Limb (tissue), 2 donors: ENCODE measurements around the gene DNAH8.
A peak's percentile ranks its signal among the peaks of the same experiment; 100 is the strongest.
"Not testable (repeated sequence)": the region's sequence is repeated elsewhere in the genome, so short reads cannot be mapped to it uniquely, and the experiment has no call there.

Experiments
- DNase-seq, 2 donors: peaks; one replicate each; pipeline ENCODE4 v3.0.0-alpha.2; 2016; ENCODE audit errors: extremely low spot score in 2 of 2

DNAH8 gene

GRCh38 chr6:38831865-38832264 lies 116.8 kb downstream of the DNAH8 start:
- no peak for DNase-seq

GRCh38 chr6:38833320-38833719 lies 118.2 kb downstream of the DNAH8 start:
- DNase-seq = no peak

- no peak for DNase-seq
Measured at GRCh38 chr6:38836585-38836984, 121.5 kb downstream of the DNAH8 start.

- no peak for DNase-seq
Measured at GRCh38 chr6:38837101-38837500, 122.0 kb downstream of the DNAH8 start.

GRCh38 chr6:38843798-38844197 lies 128.7 kb downstream of the DNAH8 start:
- no peak for DNase-seq

- DNase-seq = no peak
Measured at GRCh38 chr6:38845931-38846330, 130.8 kb downstream of the DNAH8 start.

GRCh38 chr6:38846361-38846760 lies 131.2 kb downstream of the DNAH8 start:
- no peak for DNase-seq

GRCh38 chr6:38846844-38847243 lies 131.7 kb downstream of the DNAH8 start:
- no peak for DNase-seq

- DNase-seq = no peak
Measured at GRCh38 chr6:38847497-38847896, 132.4 kb downstream of the DNAH8 start.

- DNase-seq = no peak
Measured at GRCh38 chr6:38848760-38849159, 133.6 kb downstream of the DNAH8 start.

GRCh38 chr6:38852215-38852614 lies 137.1 kb downstream of the DNAH8 start:
- DNase-seq = no peak

- no peak for DNase-seq
Measured at GRCh38 chr6:38853236-38853635, 138.1 kb downstream of the DNAH8 start.

- no peak for DNase-seq
Measured at GRCh38 chr6:38856492-38856891, 141.4 kb downstream of the DNAH8 start.

- DNase-seq = no peak
Measured at GRCh38 chr6:38857815-38858214, 142.7 kb downstream of the DNAH8 start.

GRCh38 chr6:38860041-38860440 lies 144.9 kb downstream of the DNAH8 start:
- no peak for DNase-seq

GRCh38 chr6:38861926-38862401 lies 146.9 kb downstream of the DNAH8 start:
- DNase-seq = no peak

GRCh38 chr6:38865521-38866174 lies 150.5 kb downstream of the DNAH8 start:
- no peak for DNase-seq

GRCh38 chr6:38867726-38868125 lies 152.6 kb downstream of the DNAH8 start:
- DNase-seq = no peak

- DNase-seq = peak; percentile 63 to 76
Measured at GRCh38 chr6:38871741-38872568, 156.8 kb downstream of the DNAH8 start.

GRCh38 chr6:38873001-38873400 lies 157.9 kb downstream of the DNAH8 start:
- DNase-seq = no peak

- not testable (repeated sequence) for DNase-seq
Measured at GRCh38 chr6:38873816-38874215, 158.7 kb downstream of the DNAH8 start.

GRCh38 chr6:38876475-38876874 lies 161.4 kb downstream of the DNAH8 start:
- peak; percentile 1 to 32 for DNase-seq

GRCh38 chr6:38877721-38878120 lies 162.6 kb downstream of the DNAH8 start:
- no peak for DNase-seq
